Measurements from ENCODE around the gene MPZL1.

The MPZL1 gene

DNA sequence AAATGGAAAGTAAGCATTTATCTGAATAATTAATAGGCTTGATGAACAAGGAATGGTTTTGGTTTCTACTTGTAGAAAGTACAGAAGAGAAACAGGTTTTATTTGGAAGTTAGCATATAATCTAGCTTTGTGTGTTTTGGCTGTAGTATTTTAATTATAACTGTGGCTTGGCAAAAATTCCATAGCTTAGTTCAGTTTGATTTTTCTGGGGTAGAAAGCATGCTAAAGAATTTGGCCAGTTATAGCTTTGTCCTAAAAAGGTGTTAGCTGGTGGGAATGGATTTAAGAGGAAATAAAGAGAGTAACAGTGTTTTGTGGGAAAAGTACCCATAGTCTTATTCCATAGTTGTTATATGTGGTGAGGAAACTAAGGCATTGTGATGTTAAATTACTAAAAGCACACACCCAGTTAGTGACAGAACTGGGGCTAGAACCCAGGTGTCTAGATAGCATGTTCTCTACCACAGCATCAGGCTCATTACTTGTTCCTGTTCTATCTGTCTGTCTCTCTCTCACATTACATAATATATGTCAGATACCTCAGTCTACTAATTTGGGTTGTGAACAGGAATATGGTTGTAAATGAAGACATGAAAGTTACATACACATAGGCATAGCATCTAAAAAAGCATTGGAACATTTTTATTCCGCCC, 55.0 kb downstream of the MPZL1 start:
- POLR2A ChIA-PET (ENCODE audit: low non-redundant PET) = no interaction called here
- DNase-seq (ENCODE audit: low spot score) = no peak
- TF ChIP-seq CTCF (conservative IDR thresholded peaks at IDR 0.05; ENCODE audit: low read depth) = no peak
- CTCF ChIA-PET = interaction anchor here (0.6 kb wide), 1 partner anchor 319 kb away, joined by 3 read pairs; no protein-coding TSS in a partner anchor
- H3K27ac ChIP-seq = no peak overlapping the region

- no peak overlapping the region for H3K27ac ChIP-seq
- no peak for DNase-seq (ENCODE audit: low spot score)
- POLR2A ChIA-PET (ENCODE audit: low non-redundant PET) = no interaction called here
- CTCF ChIA-PET = interaction anchor here (0.5 to 0.6 kb wide), 4 partner anchors 17 to 319 kb away, joined by 3 to 5 read pairs (median 3); no protein-coding TSS in a partner anchor
- TF ChIP-seq CTCF (conservative IDR thresholded peaks at IDR 0.05; ENCODE audit: low read depth) = no peak
These were observed 55.5 kb downstream of the MPZL1 start for GRCh38 chr1:167777269-167777650.

- ChIA-PET CTCF (interaction anchor here (0.7 kb wide), 1 partner anchor 104 kb away, joined by 3 read pairs; no protein-coding TSS in a partner anchor), POLR2A (ENCODE audit: low non-redundant PET) (no interaction called here)
- no peak for TF ChIP-seq CTCF (conservative IDR thresholded peaks at IDR 0.05; ENCODE audit: low read depth)
- no peak overlapping the region for H3K27ac ChIP-seq
- DNase-seq (ENCODE audit: low spot score) = no peak
These were observed 59.8 kb downstream of the MPZL1 start for GRCh38 chr1:167781558-167781957.

- H3K27ac ChIP-seq = no peak overlapping the region
- TF ChIP-seq CTCF (conservative IDR thresholded peaks at IDR 0.05; ENCODE audit: low read depth) = no peak
- peak; percentile 30 for DNase-seq (ENCODE audit: low spot score)
- POLR2A ChIA-PET (ENCODE audit: low non-redundant PET) = no interaction called here
- CTCF ChIA-PET = no interaction called here
These were observed 61.2 kb downstream of the MPZL1 start for GRCh38 chr1:167782946-167783345.

DNA sequence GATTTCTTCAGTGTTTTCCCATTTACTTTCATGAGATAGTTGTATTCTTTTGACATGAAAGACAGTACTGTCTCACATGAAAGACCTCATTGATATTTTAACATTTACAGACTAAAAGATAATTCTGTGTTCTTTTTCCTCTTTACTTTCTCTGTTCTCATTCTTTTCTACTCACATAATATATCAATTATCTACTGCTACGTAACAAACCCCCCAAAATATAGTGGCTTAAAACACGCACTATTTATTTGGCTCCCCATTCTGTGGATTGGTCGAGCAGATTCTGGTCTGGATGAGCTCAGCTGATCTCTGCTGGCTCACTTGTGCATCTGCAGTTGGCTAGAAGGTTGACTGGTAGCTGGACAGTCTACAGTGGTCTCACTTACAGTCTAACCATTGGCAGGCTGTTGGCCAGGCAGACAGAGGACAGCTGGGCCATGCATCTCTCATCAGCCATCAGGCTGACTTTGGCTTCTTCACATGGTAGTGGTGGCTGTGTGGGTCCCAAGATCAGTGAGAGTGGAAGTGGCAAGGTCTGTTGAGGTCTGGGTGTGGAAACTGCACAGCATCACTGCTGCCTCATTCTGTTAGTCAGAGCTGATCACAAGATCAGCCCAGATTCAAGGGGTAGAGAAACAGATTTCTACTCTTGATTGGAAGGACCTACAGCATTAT, 63.2 kb downstream of the MPZL1 start:
- no peak overlapping the region for H3K27ac ChIP-seq
- CTCF ChIA-PET = no interaction called here
- no peak for DNase-seq (ENCODE audit: low spot score)
- TF ChIP-seq CTCF (conservative IDR thresholded peaks at IDR 0.05; ENCODE audit: low read depth) = no peak
- POLR2A ChIA-PET (ENCODE audit: low non-redundant PET) = no interaction called here

- TF ChIP-seq CTCF (conservative IDR thresholded peaks at IDR 0.05; ENCODE audit: low read depth) = no peak
- no peak for DNase-seq (ENCODE audit: low spot score)
- POLR2A ChIA-PET (ENCODE audit: low non-redundant PET) = no interaction called here
These were observed 64.7 kb downstream of the MPZL1 start for GRCh38 chr1:167786502-167786901.

More at GRCh38 chr1:167786502-167786901, 64.7 kb downstream of the MPZL1 start:
- H3K27ac ChIP-seq = no peak overlapping the region
- CTCF ChIA-PET = no interaction called here

All from RWPE1 (cell line).